Islet precursor cell (in vitro differentiated cells): ENCODE measurements around the gene MARVELD2.
A peak's percentile ranks its signal among the peaks of the same experiment; 100 is the strongest.
"Not testable (repeated sequence)": the region's sequence is repeated elsewhere in the genome, so short reads cannot be mapped to it uniquely, and the experiment has no call there.

Source experiments
- DNase-seq: peaks from one replicate; pipeline ENCODE4 v3.0.0-alpha.2; 2018

MARVELD2 gene

DNA sequence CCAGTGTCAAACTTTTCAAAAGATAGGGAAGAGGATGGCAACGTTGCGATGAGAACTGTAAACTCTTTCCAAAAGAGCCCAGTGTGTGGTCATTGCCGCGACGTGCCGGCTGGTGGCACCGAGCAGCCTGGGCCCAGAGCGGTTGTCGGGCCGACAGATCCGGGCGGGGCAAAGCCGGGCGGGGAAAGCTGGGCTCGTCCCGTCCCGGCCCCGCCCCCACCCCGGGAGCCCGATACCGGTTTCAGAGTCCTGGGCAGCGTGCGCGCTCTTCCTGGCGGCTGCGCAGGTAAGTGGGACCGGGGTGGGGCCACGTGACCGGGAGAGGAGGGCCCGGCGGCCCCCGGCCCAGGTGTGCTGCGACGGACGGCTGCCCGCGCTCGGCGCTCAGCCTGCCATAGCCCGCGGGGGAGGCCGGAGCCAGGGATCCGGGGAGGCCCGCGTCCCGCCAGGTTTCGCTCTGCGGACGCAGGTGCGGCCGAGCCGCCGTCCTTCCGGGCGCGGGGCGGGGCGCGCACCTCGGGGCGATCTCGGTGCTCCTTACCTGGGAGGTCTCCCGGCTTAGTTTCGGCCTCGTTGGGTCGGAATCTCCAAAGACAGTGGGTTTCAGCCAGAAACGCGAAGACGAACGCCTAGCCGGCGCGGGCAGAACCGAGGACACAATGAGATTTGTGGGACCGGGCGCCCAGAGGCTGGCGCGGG is at the start of gene MARVELD2:
MARVELD2 (plus strand) TSS at position 232 of the 699 bp plus-strand sequence. CDS start 4,270 bp downstream, outside the sequence.
- DNase-seq, result peak; percentile 95

DNA sequence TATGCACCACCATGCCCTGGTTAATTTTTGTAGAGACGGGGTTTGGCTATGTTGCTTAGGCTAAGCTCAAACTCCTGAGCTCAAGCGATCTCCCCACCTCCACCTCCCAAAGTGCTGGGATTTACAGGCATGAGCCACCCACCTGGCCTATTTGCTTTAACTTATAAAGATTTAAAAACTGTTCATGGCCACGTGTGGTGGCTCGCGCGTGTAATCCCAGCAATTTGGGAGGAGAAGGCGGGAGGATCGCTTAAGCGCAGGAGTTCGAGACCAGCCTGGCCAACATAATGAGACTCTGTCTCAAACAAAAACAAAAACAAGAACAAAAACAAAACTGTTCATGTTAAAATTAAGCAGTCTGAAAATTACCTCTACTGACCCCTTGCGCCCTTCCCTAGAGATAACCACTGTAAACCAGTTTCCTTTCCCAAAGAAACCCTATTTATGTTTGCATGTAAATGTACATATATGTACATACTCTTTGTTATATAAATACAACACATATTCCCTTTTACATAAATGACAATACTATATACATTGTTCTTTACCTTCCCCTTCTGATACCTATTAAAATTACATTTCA is 47.1 kb upstream of the MARVELD2 start:
- DNase-seq, result no peak

DNA sequence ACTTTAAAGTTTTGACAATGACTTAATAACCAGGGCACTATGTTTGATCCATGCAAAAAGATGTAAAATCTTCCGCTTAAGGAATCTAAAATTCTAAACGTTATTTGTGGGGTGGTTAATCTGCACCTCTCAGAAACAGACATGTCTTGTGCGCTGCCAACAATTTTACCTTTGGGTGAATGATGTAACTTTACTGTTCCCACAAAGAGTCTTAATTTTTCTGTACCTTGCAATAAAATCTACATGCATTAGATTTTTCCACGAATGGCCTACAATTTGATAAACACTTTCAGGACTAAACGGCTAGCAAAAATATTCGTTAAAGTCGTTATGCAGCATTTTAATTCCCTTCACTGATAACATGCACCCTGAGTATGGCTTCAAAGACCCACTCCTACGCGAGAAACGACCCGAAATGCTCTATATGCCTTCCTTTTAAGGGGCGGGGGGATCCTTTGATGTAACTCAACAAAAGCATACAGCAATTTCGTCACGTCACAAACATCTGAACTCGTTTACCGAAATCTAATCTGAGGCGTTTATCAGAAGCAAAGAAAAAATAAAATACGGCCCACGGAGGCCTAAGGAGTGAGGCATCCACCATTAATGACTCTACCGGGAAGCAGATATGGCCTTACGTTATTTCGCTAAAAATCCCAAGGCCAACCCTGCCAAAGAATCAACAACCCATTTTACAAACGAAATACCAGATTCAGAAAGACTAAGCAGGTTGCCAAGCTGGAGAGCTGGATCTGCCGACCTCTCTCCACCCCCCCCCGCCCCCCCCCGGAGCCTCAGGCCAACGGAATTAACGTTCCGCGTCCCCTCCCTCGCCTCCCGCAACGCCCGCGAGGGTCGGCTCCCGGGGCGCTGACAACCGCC is 46.2 kb upstream of the MARVELD2 start:
- DNase-seq, result no peak

- peak; percentile 96 for DNase-seq
These were observed 45.4 kb upstream of the MARVELD2 start, which contains the start of the genes AK6, RAD17 and TAF9 for GRCh38 chr5:69369340-69370121. Gene AK6 (minus strand): TSS chr5:69369520. CDS start chr5:69369490, 30 bp downstream. Gene RAD17 (plus strand): TSS chr5:69369818. CDS start chr5:69372209, 2,391 bp downstream. Gene TAF9 (minus strand): TSS chr5:69369520. CDS start chr5:69365737, 3,783 bp downstream.

GRCh38 chr5:69370335-69370734 is 44.6 kb upstream of the MARVELD2 start:
- not testable (repeated sequence) for DNase-seq

GRCh38 chr5:69372394-69372793 is 42.5 kb upstream of the MARVELD2 start:
- DNase-seq, result no peak

- no peak for DNase-seq
These were observed 39.9 kb upstream of the MARVELD2 start for GRCh38 chr5:69374911-69375446.

DNA sequence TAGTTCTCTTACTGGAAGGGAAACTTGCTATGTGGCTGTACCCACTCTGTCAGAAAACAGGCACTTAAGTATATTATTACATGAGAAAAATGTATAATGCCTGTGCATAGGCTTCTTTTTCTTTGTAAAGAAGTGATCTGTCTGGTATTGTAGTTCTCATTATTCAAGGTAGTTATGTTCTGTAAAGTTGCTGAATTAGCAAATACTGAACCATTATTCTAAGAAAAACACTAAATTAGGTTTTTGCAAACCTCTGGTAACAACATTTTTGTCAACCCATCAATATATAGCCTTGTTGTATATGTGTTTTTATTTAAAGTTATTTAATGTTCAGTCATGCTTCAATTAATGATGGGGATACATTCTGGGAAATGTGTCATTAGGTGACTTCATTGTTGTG is 36.5 kb upstream of the MARVELD2 start:
- no peak for DNase-seq

DNA sequence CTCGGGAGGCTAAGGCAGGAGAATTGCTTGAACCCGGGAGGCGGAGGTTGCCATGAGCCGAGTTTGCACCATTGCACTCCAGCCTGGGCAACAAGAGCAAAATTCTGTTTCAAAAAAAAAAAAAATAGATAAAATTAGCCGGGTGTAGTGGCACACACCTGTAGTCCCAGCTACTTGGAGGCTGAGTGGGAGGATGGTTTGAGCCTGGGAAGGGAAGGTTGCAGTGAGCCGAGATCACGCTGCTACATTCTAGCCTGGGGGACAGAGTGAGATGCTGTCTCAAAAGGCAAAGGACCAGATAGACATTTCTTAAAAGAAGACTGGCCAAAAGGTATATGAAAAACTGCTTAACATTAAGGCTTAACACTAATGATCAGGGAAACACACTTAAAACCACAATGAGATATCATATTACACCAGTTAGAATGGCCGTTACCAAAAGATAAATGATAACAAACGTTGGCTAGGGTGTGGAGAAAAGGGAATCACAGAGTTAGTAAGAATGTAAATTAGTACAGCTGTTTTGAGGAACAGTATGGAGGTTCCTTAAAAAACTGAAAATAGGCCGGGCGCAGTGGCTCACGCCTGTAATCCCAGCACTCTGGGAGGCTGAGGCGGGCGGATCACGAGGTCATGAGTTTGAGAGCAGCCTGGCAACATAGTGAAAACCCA is 10.1 kb upstream of the MARVELD2 start:
- no peak for DNase-seq

- DNase-seq, result peak; percentile 69
These were observed 655 bp downstream of the MARVELD2 start for GRCh38 chr5:69415584-69415958.

DNA sequence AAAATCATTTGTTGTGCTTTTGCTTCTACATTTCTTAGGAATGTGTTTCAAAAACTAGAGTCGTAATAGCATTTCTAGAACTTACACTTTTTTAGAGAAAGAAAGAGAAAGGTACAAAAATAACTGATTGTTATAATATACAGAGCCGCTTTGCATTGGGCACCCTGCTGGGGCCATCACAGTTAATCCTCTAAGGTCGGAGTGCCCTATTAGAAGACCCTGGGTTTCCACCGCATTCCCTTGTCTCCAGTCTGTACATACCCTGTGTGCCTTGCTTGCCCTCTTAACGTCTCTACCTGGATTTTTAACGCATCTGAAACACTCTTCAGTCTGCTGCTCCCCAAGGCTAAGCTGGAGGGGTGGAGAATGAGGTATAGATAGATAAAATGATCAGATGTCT is 1.3 kb downstream of the MARVELD2 start:
- DNase-seq, result no peak

DNA sequence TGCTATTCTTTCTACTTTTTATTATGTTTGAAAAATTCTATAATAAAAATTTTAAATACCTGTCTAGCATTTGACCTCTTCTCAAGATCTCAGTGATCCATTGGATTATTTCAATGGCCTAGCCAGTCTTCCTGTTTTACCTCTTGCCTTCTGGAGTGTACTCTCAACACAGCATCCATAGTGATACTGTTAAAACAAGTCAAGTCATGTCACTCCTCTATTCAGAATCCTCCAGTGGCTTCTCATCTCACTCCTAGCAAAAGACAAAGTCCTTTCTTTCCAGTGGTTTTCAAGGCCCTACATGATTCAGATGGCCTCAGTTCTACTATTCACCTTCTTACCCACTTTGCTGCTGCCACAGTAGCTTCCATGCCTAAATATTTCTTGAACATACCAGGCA is 1.8 kb downstream of the MARVELD2 start:
- no peak for DNase-seq

DNA sequence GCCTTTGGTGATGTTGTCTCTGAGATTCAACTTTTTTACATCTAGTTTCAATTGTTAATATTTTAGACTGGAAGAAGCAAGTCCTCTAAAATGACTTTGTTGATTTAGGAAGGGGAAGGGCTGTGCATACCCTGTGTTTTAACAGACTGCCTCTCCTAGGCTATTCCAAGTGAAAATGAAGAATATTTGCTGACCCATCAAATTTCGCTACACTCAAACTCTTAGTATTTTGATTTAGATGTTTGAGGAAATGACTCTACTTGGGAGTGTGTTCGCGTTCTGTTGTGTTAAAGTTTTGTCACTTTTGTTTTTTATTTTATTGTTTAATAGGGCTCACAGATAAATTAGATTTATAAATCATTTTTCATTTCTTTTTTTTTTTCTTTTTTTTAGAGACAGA is 3.6 kb downstream of the MARVELD2 start:
- DNase-seq, result no peak

- no peak for DNase-seq
These were observed 16.7 kb downstream of the MARVELD2 start for GRCh38 chr5:69431424-69432303.

- no peak for DNase-seq
These were observed 17.7 kb downstream of the MARVELD2 start for GRCh38 chr5:69432412-69433206.

DNA sequence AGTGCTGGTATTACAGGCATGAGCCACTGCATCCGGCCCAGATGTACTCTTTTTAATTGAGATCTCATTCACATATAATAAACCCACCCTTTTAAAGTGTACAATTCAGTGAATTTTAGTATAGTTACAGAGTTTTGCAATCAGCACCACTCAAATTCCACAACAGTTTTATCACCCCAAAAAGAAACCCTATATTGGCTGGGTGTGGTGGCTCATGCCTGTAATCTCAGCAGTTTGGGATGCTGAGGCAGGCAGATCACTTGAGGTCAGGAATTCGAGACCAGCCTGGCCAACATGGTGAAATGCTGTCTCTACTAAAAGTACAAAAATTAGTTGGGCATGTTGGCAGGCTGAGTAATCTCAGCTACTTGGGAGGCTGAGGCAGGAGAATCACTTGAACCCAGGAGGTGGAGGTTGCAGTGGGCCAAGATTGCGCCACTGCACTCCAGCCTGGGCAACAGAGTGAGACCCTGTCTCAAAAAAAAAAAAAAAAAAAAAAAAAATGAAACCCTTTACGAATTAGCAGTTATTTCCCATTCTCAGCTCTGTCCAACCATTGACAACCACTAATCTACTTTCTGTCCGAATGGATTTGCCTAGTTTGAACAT is 20.5 kb downstream of the MARVELD2 start:
- not testable (repeated sequence) for DNase-seq

DNA sequence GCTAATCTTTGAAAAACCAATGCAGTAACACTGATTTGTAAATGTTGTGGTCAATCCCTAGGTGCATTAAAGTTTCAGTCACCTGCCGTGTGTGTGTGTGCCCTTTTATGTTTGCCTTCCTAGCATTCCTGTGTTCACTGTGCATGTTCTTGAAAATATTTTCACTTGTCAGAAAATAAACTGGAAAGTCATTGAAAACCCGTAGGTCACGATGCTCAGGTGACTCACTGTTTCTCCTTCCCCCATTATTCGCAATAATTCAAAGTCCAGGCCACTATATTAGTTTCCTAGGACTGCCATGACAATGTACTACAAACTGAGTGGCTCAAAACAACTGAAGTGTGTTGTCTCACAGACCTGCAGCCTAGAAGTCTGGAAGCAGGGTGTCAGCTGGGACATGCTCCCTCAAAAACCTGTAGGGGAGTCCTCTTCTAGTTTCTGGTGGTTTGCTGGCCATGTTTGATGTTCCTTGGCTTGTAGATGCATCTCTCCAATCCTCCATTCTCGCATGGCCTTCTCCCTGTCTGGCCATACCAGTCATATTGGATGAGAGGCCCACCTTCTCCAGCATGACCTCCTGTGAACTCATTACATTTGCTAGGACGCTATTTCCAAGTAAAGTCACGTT is 29.3 kb downstream of the MARVELD2 start:
- peak; percentile 12 for DNase-seq

DNA sequence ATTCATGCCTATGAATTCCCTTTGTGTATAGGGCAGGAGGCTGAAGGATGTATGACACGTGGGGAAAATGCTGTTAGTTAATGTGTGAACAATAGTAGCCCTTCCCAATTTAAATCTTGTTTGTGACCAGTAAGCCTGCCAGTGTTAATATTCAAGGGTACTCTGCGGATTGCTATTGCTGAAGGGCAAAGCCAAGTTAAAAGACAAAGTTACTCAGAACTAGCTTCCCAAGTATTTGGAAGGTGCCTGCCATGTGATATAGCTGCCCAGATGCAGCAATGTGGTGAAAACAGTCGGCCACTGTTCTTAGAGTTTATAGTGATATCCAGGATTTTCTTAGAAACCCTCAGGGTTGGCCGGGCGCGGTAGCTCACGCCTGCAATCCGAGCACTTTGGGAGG is 34.6 kb downstream of the MARVELD2 start:
- no peak for DNase-seq

DNA sequence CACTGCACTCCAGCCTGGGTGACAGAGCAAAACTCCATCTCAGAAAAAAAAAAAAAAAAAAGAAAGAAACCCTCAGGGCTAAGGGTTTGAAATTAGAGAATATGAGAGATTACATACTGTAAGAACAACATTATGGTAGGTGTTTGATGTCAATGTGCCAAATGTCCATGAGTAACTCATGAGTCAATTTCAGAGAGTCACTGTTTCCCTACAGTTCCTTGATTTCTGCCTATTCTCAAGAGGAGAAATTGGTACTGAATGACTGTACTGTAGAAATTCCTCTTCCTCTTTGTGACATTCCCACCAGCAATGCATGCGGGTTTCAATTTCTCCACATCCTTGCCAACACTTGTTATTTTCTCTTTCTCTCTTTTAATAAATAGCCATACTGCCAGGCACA is 35.2 kb downstream of the MARVELD2 start:
- DNase-seq, result no peak
